ENCODE measurements around the gene NTN1. TPM values are rescaled to one million over a fixed set of nuclear protein-coding genes. Genes with fewer than 3 reads are reported as not detected.

Gene NTN1
- total RNA-seq, 1 donor from 2014 or later: 0.45 TPM

GRCh38 chr17:9187828-9188227 is 166.5 kb downstream of the NTN1 start:
- Mint-ChIP-seq H3K27me3 (ENCODE audit: insufficient read depth, low read depth) (peaks cover 16% of the 10 kb centered on the region), H3K36me3 (no peaks in the 10 kb centered on the region), H3K4me3 (no peak overlapping the region), H3K27ac (no peak overlapping the region), H3K4me1 (no peaks in the 10 kb centered on the region), H3K9me3 (peaks cover 2% of the 10 kb centered on the region)
- Histone ChIP-seq H3K4me1 (peaks cover 5% of the 10 kb centered on the region), H3K9ac (no peak overlapping the region), H2AFZ (replicated peaks) (no peak overlapping the region), H3K36me3 (no peaks in the 10 kb centered on the region), H3K9me3 (ENCODE audit: low read depth) (no peaks in the 10 kb centered on the region), H4K20me1 (ENCODE audit: low read depth) (no peaks in the 10 kb centered on the region), H3K4me2 (no peak overlapping the region), H3K27me3 (no peaks in the 10 kb centered on the region), H3F3A (ENCODE audit: low read depth) (no peaks in the 10 kb centered on the region), H3K27ac (no peak overlapping the region), H3K79me2 (ENCODE audit: low read depth) (no peaks in the 10 kb centered on the region), H3K4me3 (no peak overlapping the region)
- TF ChIP-seq EZH2 (IDR thresholded peaks at IDR 0.05) (no peak), EZH2phosphoT487 (IDR thresholded peaks at IDR 0.05) (no peak), CTCF (IDR thresholded peaks at IDR 0.05) (no peak)
- no peak for DNase-seq (ENCODE audit: low spot score)

- Histone ChIP-seq H2AFZ (replicated peaks) (no peak overlapping the region), H3K9me3 (ENCODE audit: low read depth) (no peaks in the 10 kb centered on the region), H3K79me2 (ENCODE audit: low read depth) (no peaks in the 10 kb centered on the region), H3K27ac (no peak overlapping the region), H3K4me2 (no peak overlapping the region), H3K36me3 (no peaks in the 10 kb centered on the region), H3K9ac (no peak overlapping the region), H4K20me1 (ENCODE audit: low read depth) (no peaks in the 10 kb centered on the region), H3K27me3 (no peaks in the 10 kb centered on the region), H3K4me1 (peaks cover 5% of the 10 kb centered on the region), H3K4me3 (no peak overlapping the region), H3F3A (ENCODE audit: low read depth) (no peaks in the 10 kb centered on the region)
- TF ChIP-seq EZH2 (IDR thresholded peaks at IDR 0.05): no peak
- no peak for TF ChIP-seq EZH2phosphoT487 (IDR thresholded peaks at IDR 0.05)
- no peak for TF ChIP-seq CTCF (IDR thresholded peaks at IDR 0.05)
- H3K27me3 Mint-ChIP-seq (ENCODE audit: insufficient read depth, low read depth): peaks cover 16% of the 10 kb centered on the region
- peaks cover 2% of the 10 kb centered on the region for H3K9me3 Mint-ChIP-seq
- no peak overlapping the region for H3K4me3 Mint-ChIP-seq
- no peak overlapping the region for H3K27ac Mint-ChIP-seq
- DNase-seq (ENCODE audit: low spot score): no peak
- H3K36me3 Mint-ChIP-seq: no peaks in the 10 kb centered on the region
- no peaks in the 10 kb centered on the region for H3K4me1 Mint-ChIP-seq
These were observed 167.1 kb downstream of the NTN1 start for GRCh38 chr17:9188367-9188766.

- Histone ChIP-seq H3K9me3 (ENCODE audit: low read depth) (no peaks in the 10 kb centered on the region), H3K9ac (no peak overlapping the region), H3K4me1 (peaks cover 12% of the 10 kb centered on the region), H4K20me1 (ENCODE audit: low read depth) (no peaks in the 10 kb centered on the region), H3K4me2 (no peak overlapping the region), H3F3A (ENCODE audit: low read depth) (peaks cover 2% of the 10 kb centered on the region), H3K4me3 (no peak overlapping the region), H3K27me3 (no peaks in the 10 kb centered on the region), H2AFZ (replicated peaks) (no peak overlapping the region), H3K79me2 (ENCODE audit: low read depth) (no peaks in the 10 kb centered on the region), H3K36me3 (no peaks in the 10 kb centered on the region), H3K27ac (no peak overlapping the region)
- Mint-ChIP-seq H3K27ac (no peak overlapping the region), H3K4me1 (peaks cover 7% of the 10 kb centered on the region), H3K36me3 (no peaks in the 10 kb centered on the region), H3K4me3 (no peak overlapping the region), H3K27me3 (ENCODE audit: insufficient read depth, low read depth) (peaks cover 18% of the 10 kb centered on the region), H3K9me3 (peaks cover 2% of the 10 kb centered on the region)
- TF ChIP-seq CTCF (IDR thresholded peaks at IDR 0.05): no peak
- TF ChIP-seq EZH2 (IDR thresholded peaks at IDR 0.05): no peak
- no peak for TF ChIP-seq EZH2phosphoT487 (IDR thresholded peaks at IDR 0.05)
- no peak for DNase-seq (ENCODE audit: low spot score)
These were observed 168.6 kb downstream of the NTN1 start for GRCh38 chr17:9189870-9190269.
